HG02840 (cell line): Measurements from ENCODE around the gene CCDC90B.
A peak's percentile ranks its signal among the peaks of the same experiment; 100 is the strongest.
"Not testable (repeated sequence)": the region's sequence is repeated elsewhere in the genome, so short reads cannot be mapped to it uniquely, and the experiment has no call there.

Source experiments
- ATAC-seq: cut with Tn5 transposase; IDR thresholded peaks from one replicate; pipeline ENCODE4 v1.9.1; 2021; ENCODE audit warnings: mild to moderate bottlenecking, moderate library complexity, moderate number of reproducible peaks; ENCODE audit not compliant: unreplicated experiment, low FRiP score

Gene CCDC90B

DNA sequence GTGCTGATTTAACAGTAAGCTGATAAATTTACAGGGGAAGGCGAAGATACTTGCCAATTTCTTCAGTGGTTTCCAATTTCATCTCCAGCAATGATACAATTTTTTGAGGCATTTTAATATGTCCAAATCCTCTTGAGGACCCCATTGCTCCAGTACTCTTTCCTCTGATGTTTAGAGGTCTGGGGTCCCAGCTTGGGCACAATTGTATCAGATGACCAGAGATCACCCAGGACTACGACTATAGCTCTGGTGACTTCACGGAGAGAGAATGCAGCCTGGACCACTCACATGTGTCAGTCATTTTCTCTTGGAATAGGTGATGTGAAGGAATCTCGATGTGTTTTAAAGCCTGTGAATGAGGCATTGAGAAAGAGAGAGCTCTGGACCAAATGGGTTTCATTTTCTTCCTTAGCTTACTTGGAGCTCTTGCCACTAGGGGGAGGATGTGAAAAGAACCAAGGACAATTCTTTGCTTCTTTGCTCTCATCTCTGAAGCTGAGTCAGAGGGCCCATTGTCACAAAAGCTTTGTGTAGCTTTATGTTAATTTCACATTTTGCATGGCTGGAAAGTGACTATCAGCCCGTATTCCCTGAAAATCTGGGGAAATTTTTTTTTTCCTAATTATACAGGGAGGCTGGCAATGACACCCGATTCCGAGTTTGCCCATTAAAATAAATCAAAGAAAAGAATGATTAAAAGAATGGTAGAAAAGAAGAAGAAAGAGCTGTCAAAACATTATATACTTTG is 6.7 kb upstream of the CCDC90B start:
- ATAC-seq, result no peak

DNA sequence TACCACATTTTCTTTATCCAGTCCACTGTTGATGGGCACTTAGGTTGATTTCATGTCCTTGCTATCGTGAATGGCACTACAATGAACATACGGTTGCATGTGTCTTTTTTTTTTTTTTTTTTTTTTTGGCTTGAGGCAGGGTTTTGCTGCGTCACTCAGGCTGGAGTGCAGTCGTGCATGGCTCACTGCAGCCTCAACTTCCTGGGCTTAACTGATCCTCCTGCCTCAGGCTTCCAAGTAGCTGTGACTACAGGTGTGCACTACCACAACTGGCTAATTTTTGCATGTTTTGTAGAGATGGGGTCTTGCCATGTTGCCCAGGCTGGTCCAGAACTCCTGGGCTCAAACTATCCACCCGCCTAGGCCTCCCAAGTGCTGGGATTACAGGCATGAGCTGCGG is 1.5 kb upstream of the CCDC90B start:
- no peak for ATAC-seq

- peak; percentile 42 for ATAC-seq
Measured at GRCh38 chr11:83285151-83285770, 906 bp downstream of the CCDC90B start.

DNA sequence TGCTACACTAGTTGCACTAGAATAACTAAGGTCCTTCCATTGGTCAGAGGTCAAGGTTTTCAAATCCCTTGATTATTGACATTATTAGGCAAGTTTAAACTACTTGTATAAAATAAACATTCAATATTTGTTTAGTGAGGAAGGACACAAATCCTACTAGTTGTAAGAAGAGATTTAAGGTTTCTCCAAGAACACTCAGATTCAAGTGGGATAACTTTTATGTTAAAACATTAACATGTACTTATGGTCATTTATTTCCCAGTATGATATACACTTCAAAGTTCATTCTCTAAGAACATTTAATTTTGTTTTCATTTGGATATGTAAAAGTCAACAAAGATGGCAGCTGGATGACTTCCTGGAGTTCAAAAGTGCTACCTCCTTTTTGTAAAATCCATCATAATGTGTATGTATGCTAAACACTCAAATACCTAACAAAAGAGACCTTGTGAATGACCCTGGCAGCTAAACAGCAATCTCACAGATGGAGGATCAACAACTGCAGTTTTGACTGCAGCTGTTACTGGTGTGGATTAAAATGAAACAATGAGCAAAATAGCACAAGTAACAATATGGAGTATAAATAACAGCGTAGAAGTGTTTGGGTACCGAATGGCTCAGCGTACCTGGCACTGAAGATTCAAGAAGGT is 1.5 kb downstream of the CCDC90B start:
- ATAC-seq, result no peak

DNA sequence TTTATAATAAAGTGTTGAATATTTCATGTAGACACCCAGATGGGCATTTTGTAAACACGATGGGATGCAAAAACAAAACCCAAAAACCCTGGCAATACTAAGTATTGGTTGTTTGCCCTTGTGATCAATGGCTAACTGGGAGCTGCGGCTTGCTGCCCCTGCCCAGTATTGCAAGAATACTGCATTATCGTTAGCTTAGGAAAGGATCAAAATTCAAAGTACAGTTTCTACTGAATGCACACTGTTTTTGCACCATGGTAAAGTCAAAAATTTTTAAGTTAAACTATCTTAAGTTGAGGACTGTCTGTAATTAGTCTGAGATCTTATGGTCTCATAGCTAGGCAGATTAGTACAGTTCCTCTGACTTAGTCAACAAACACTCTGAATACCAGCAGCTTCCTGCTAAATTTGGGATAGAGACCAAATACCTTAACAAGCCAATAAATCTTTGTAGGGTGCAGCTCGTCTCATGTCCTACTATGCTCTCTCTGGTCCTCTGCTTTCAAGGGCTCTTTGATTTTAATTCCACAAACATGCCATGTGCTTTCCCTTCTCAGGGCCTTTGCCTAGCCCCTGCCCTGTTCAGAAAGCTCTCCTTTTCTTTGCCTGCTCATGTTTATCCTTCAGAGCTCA is 4.0 kb downstream of the CCDC90B start:
- ATAC-seq, result no peak

DNA sequence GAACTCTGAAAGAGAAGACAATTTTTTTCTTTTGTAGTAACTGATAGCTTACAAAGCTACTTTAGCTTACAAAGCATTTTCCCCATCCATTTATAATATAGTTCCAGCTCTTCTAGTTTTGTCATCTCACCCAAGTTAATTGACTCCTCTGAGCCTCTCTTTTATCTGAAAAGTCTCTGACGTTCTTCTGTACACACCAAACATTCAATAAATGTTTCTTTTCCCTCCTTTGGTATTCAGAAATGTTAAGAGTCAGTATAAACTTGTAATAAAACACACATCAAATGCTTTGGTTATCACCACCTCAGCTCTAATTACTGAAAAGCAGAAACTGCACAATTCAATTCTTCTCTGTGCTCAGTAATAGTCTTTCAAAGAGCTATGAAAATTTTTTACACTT is 5.9 kb downstream of the CCDC90B start:
- no peak for ATAC-seq

- ATAC-seq, result no peak
Measured at GRCh38 chr11:83278351-83278750, 7.8 kb downstream of the CCDC90B start.

GRCh38 chr11:83275888-83276641 is 10.1 kb downstream of the CCDC90B start:
- ATAC-seq, result no peak

- ATAC-seq, result no peak
Measured at GRCh38 chr11:83272627-83273026, 13.5 kb downstream of the CCDC90B start.

- ATAC-seq, result not testable (repeated sequence)
Measured at GRCh38 chr11:83271734-83272133, 14.4 kb downstream of the CCDC90B start.

DNA sequence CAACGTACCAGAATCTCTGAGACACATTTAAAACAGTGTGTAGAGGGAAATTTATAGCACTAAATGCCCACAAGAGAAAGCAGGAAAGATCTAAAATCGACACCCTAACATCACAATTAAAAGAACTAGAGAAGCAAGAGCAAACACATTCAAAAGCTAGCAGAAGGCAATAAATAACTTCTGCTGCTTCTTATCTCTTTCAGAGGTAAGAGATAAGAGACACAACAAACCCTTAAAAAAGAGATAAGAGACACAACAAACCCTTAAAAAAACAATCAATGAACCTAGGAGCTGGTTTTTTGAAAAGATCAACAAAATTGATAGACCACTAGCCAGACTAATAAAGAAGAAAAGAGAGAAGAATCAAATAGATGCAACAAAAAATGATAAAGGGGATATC is 17.1 kb downstream of the CCDC90B start:
- not testable (repeated sequence) for ATAC-seq

GRCh38 chr11:83265331-83265730 is 20.8 kb downstream of the CCDC90B start:
- no peak for ATAC-seq

DNA sequence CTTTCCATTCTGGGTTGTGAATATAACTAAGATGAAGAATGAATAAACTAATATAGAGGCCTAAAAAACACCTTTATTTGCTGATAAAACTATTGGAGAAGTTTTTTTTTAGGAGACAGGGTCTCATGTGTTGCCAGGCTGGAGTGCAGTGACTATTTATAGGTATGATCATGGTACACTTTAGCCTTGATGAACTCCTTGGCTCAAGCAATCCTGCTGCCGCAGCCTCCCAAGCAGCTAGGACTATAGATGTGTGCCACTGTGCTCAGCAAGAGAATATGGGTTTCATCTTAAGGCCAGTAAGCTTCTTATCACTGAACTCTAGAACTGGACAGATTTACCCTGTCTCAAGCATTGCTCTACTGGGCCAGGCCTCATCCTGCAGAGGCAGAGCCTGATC is 26.6 kb downstream of the CCDC90B start:
- ATAC-seq, result no peak

DNA sequence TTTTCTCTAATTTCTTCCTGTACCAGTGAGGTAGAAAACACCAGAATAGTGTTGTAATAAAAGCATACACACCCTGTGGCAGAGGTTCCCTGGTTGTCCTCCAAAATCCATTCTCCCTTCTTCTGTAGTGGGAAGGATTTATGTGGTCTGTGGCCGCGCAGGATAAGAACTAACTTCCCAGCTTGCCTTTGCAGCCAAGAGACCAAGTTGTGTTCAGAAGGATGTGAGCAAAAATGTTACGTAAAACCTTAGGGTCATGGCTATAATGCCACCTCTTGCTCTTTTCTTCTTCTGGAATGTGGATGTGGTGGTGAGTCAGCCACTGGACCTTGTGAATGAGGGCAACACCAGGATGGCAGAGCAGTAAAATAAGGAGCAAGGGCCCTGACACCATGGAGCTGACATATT is 28.4 kb downstream of the CCDC90B start:
- ATAC-seq, result no peak

DNA sequence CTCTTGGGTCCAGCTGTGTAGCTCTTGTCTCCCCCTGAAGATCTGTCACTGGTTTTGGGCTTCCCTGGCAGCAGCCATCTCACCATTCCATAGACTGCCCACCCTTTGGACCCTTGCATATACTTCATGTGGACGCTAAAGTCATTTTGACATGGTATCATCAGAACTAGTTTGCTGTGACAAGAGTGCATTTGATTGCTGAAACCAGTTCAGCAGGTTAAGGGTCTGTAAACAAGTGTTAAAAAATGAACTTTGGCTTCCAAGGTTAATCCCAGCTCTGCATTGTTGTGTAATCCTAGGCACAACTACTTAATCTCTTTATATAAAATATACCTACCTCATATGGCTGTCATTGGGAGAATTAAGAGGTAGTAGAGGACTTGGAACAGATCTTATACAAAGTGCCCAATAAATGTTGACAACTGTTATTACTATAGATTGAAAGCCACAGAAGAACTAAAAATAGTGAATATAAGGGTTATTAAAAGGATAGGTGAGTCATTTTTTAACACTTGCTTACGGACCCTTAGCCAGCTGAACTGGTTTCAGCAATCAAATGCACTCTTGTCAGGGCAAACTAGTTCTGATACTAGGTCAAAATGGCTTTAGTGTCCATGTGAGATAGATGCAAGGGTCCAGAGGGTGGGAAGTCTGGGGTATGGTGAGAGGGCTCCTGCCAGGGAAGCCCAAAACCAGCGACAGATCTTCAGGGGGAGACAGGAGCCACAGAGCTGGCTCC is 29.4 kb downstream of the CCDC90B start:
- ATAC-seq, result no peak

DNA sequence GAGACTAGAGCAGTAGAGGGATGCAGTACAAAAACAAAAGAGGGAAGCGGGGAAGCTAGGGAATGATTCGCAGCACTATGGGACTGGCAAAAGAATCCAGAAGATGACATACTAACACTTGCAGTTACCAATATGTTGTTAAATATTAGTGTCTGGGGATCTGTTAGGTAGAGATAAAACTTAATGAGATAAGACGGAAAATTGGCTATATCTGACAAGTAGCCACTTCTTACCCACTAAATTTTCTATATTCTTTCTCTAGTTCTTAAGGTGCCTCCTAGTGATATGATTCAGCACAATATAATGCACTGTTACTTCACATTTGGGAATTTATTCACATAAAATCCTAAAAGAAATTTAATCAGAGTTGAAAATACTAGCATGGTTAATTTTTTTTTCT is 30.8 kb downstream of the CCDC90B start:
- no peak for ATAC-seq

- ATAC-seq, result no peak
Measured at GRCh38 chr11:83252941-83253340, 33.2 kb downstream of the CCDC90B start.

GRCh38 chr11:83252266-83252665 is 33.9 kb downstream of the CCDC90B start:
- no peak for ATAC-seq

- ATAC-seq, result no peak
Measured at GRCh38 chr11:83249972-83250593, 36.1 kb downstream of the CCDC90B start.
